ENCODE measurements around the gene CREB3L2. TPM values are rescaled to one million over a fixed set of nuclear protein-coding genes. Genes with fewer than 3 reads are reported as not detected.

CREB3L2 gene
- total RNA-seq, 2 experiments from 2014 or later = 22.7 to 79.0 TPM

- Histone ChIP-seq H3K79me2 (ENCODE audit: insufficient read depth, low read depth, low read length) (no peaks in the 10 kb centered on the region), H3K4me2 (ENCODE audit: low read length) (no peak overlapping the region), H2AFZ (ENCODE audit: low read length) (no peak overlapping the region), H3K9me3 (ENCODE audit: low read length) (no peaks in the 10 kb centered on the region), H4K20me1 (ENCODE audit: insufficient read depth, low read length) (no peaks in the 10 kb centered on the region), H3K4me3 (ENCODE audit: low read depth, low read length, poor library complexity, severe bottlenecking) (no peak overlapping the region), H3K9me2 (ENCODE audit: insufficient read depth, low read length) (no peaks in the 10 kb centered on the region), H3K36me3 (ENCODE audit: insufficient read depth, low read length) (peaks cover 40% of the 10 kb centered on the region), H3K27ac (ENCODE audit: low read depth, low read length, poor library complexity, severe bottlenecking) (no peak overlapping the region), H3K4me1 (ENCODE audit: insufficient read depth, low read length, poor library complexity, severe bottlenecking) (no peaks in the 10 kb centered on the region)
- ChIA-PET POLR2A (interaction anchor here (0.5 to 0.6 kb wide), 2 partner anchors 38 to 638 kb away, joined by 3 read pairs; no protein-coding TSS in a partner anchor), CTCF (ENCODE audit: unreplicated experiment) (no interaction called here)
- DNase-seq (ENCODE audit: low spot score) = no peak
- intact Hi-C loops (cut with micrococcal nuclease; ENCODE audit: unreplicated experiment) = no loop called here
- no TSS peak for BruUV-seq (replicated peaks)
- TF ChIP-seq CTCF (conservative IDR thresholded peaks at IDR 0.05; ENCODE audit: low read length) = no peak
- TF ChIP-seq EZH2phosphoT487 (IDR thresholded peaks at IDR 0.05; ENCODE audit: borderline replicate concordance, low read depth, low read length) = no peak
Observed at GRCh38 chr7:137886746-137887145, 115.1 kb downstream of the CREB3L2 start.

GRCh38 chr7:137886281-137886680 is 115.6 kb downstream of the CREB3L2 start:
- H3K27ac ChIP-seq (ENCODE audit: low read depth, low read length, poor library complexity, severe bottlenecking) = no peak overlapping the region
- H3K79me2 ChIP-seq (ENCODE audit: insufficient read depth, low read depth, low read length) = no peaks in the 10 kb centered on the region
- ChIA-PET POLR2A (interaction anchor here (0.5 to 1.2 kb wide), 2 partner anchors 29 to 38 kb away, joined by 3 to 4 read pairs; no protein-coding TSS in a partner anchor), CTCF (ENCODE audit: unreplicated experiment) (interaction anchor here (0.6 kb wide), 1 partner anchor 15 kb away, joined by 5 read pairs; no protein-coding TSS in a partner anchor)
- no peak for TF ChIP-seq EZH2phosphoT487 (IDR thresholded peaks at IDR 0.05; ENCODE audit: borderline replicate concordance, low read depth, low read length)
- no TSS peak for BruUV-seq (replicated peaks)
- H3K4me3 ChIP-seq (ENCODE audit: low read depth, low read length, poor library complexity, severe bottlenecking) = no peak overlapping the region
- peaks cover 43% of the 10 kb centered on the region for H3K36me3 ChIP-seq (ENCODE audit: insufficient read depth, low read length)
- no peaks in the 10 kb centered on the region for H3K9me3 ChIP-seq (ENCODE audit: low read length)
- H3K4me1 ChIP-seq (ENCODE audit: insufficient read depth, low read length, poor library complexity, severe bottlenecking) = no peaks in the 10 kb centered on the region
- intact Hi-C loops (cut with micrococcal nuclease; ENCODE audit: unreplicated experiment) = no loop called here
- H4K20me1 ChIP-seq (ENCODE audit: insufficient read depth, low read length) = no peaks in the 10 kb centered on the region
- DNase-seq (ENCODE audit: low spot score) = no peak
- no peaks in the 10 kb centered on the region for H3K9me2 ChIP-seq (ENCODE audit: insufficient read depth, low read length)
- no peak overlapping the region for H2AFZ ChIP-seq (ENCODE audit: low read length)
- H3K4me2 ChIP-seq (ENCODE audit: low read length) = no peak overlapping the region

GRCh38 chr7:137885678-137886077 is 116.2 kb downstream of the CREB3L2 start:
- H3K9me2 ChIP-seq (ENCODE audit: insufficient read depth, low read length) = no peaks in the 10 kb centered on the region
- no peak for DNase-seq (ENCODE audit: low spot score)
- H4K20me1 ChIP-seq (ENCODE audit: insufficient read depth, low read length) = no peaks in the 10 kb centered on the region
- no peaks in the 10 kb centered on the region for H3K4me1 ChIP-seq (ENCODE audit: insufficient read depth, low read length, poor library complexity, severe bottlenecking)
- CTCF ChIA-PET (ENCODE audit: unreplicated experiment) = interaction anchor here (0.6 kb wide), 1 partner anchor 15 kb away, joined by 5 read pairs; no protein-coding TSS in a partner anchor
- intact Hi-C loops (cut with micrococcal nuclease; ENCODE audit: unreplicated experiment) = no loop called here
- no peak for TF ChIP-seq CTCF (conservative IDR thresholded peaks at IDR 0.05; ENCODE audit: low read length)
- no peak for TF ChIP-seq EZH2phosphoT487 (IDR thresholded peaks at IDR 0.05; ENCODE audit: borderline replicate concordance, low read depth, low read length)
- BruUV-seq (replicated peaks) = no TSS peak
- H3K36me3 ChIP-seq (ENCODE audit: insufficient read depth, low read length) = peaks cover 41% of the 10 kb centered on the region
- no peaks in the 10 kb centered on the region for H3K79me2 ChIP-seq (ENCODE audit: insufficient read depth, low read depth, low read length)
- POLR2A ChIA-PET = interaction anchor here (1.2 kb wide), 1 partner anchor 28 kb away, joined by 4 read pairs; no protein-coding TSS in a partner anchor
- no peak overlapping the region for H2AFZ ChIP-seq (ENCODE audit: low read length)
- H3K4me2 ChIP-seq (ENCODE audit: low read length) = no peak overlapping the region
- H3K27ac ChIP-seq (ENCODE audit: low read depth, low read length, poor library complexity, severe bottlenecking) = no peak overlapping the region
- H3K9me3 ChIP-seq (ENCODE audit: low read length) = no peaks in the 10 kb centered on the region
- H3K4me3 ChIP-seq (ENCODE audit: low read depth, low read length, poor library complexity, severe bottlenecking) = no peak overlapping the region

All from OCI-LY7 (cell line).